HG03097 (cell line): ENCODE data around the gene FARS2.
A peak's percentile ranks its signal among the peaks of the same experiment; 100 is the strongest.
"Not testable (repeated sequence)": the region's sequence is repeated elsewhere in the genome, so short reads cannot be mapped to it uniquely, and the experiment has no call there.

Experiments
- ATAC-seq: cut with Tn5 transposase; IDR thresholded peaks from one replicate; pipeline ENCODE4 v1.9.1; 2021; ENCODE audit not compliant: unreplicated experiment, low FRiP score

The FARS2 gene

GRCh38 chr6:5674141-5674540 lies 412.8 kb downstream of the FARS2 start:
- ATAC-seq, result no peak

DNA sequence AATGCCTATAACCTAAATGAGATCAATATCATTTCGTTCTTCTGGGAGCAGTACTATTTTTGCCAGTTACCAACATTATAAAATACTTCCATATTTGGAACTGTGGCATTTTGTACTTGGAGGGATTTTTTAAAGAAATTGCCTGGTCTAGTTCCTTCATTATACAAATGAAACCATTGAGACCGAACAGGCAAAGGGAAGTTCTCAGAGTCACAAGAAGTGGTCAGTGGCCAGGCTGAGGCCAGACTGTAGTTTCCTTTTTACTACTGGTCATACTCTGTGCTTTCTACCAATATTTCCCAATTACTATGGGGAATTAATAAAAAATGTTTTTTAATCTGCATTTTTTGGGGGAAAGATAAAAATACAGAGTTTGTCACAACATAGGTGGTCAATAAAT lies 413.4 kb downstream of the FARS2 start:
- ATAC-seq, result no peak

GRCh38 chr6:5676701-5677100 lies 415.4 kb downstream of the FARS2 start:
- no peak for ATAC-seq

GRCh38 chr6:5677219-5678000 lies 416.1 kb downstream of the FARS2 start:
- no peak for ATAC-seq

DNA sequence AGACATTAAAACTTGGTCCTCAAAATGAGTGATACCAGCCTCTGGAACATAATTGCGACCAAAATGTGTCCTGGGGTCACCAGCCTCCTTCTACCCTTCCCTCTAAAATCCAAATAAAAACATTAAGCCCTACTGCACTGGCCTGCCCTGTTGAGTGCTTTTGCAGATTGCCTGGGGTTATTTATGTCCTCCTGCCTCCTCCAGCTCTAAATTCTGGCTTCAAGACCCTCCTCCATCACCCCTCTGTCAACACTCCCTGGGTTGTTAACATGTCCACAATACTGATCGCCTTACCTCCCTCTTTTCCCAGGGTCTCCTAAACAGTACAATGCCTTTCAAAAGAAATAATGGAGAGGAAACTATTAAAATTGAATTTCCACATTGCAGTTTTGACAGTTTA lies 418.0 kb downstream of the FARS2 start:
- no peak for ATAC-seq

GRCh38 chr6:5679691-5680090 lies 418.4 kb downstream of the FARS2 start:
- peak; percentile 14 for ATAC-seq

GRCh38 chr6:5680095-5680494 lies 418.8 kb downstream of the FARS2 start:
- ATAC-seq, result peak; percentile 69

DNA sequence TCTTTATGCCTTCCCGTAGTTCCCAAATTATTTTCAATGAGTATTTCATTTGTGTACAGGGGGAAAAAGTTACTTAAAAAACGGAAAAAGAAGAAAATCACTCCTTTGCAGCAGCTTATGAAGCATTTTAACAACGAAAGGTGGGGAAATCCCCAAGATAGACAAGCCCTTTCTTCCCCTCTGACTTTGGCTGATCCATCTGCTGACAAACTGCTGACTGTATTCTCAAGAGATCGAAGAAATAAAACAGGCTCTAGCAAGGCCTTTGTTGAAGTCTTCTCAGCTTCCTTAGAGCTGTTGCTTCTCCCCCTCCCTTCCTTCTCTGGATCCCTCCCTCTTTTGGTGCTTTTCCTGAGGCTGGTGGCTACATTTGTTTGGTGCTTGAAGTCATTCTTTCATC lies 420.2 kb downstream of the FARS2 start:
- ATAC-seq, result no peak

GRCh38 chr6:5682530-5682929 lies 421.2 kb downstream of the FARS2 start:
- no peak for ATAC-seq

DNA sequence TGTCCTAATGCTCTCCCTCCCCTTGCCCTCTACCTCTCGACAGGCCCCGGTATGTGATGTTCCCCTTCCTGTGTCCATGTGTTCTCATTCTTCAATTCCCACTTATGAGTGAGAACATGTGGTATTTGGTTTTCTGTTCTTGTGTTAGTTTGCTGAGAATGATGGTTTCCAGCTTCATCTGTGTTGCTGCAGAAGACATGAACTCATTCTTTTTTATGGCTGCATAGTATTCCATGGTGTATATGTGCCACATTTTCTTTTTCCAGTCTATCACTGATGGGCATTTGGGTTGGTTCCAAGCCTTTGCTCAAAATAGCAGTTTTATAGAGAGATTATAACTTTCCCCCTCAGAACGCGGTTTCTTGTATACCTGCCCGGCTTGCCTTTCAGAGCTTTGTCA lies 422.4 kb downstream of the FARS2 start:
- not testable (repeated sequence) for ATAC-seq

DNA sequence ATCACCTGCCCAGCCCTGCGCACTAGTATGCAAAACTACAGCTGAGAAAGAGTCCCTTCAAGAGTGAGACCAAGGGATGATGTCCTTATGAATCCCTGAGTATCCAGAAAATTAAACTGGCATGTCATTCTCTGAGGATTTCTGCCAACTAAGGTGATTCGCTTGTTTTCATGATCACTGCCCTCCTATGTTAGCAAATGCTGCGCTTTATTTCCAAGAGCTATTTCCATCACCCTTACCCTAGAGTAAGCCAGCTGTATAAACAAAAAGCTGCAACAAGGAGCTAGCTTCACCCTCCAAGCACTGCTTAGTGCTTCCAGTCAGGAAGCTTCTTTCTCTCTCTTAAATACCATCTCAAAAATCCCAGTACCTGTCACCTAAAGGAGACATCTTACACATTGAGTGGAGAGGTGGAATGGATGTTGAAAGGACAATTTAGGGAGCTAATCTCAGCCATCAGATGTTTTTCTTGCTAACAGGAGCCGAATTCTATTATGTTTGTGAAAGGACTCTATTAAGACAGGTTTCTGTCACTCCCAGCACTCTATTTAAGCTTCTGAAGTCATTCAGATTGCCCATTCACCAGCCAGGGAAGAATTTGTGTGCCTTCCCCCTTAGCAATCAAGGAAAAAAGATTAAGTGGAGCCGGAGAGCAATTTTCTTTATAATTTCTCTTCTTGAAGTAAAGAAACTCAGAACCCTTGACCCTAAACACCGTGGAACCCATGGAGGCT lies 423.2 kb downstream of the FARS2 start:
- no peak for ATAC-seq

DNA sequence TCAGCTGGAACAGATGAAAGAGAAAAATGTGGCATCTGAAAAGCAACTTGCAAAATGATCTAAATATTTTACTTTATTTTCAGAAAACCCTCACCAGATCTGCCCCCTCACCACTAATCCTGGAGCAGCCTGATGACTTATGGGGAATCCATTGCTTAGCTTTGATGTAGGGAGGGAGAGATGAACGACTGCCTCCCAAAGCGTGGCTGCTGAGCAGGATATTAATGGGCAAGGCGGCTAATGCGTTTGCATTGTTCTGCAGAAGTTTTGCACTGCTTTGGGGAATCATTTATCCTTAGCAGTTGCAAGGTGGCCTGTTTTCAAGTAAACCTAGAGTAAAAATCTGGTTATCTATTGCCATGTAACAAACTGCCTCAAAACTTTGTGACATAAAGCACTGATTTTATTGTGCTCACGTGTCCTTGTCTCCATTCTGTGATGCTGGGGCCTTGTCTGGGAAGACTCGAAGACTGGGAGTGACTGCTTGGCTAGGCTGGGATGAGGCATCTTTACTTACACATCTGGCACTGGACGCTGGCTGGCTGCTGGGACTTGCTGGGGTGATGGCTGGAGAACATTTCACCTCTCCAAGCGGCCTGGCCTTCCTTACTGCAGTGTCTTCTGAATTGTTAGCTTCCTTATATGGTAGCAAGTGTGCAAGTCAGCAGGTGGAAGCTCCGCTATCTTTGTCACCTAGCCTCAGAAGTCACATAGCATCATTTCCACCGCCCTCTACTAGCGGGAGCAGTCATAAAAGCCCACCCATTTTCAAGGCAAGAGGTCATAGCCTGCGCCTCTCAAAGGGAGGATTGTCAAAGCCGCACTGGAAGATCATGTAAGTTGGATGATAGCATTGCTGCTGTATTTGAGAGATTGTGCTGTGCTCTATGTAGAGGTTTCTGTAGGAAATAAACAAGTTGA lies 432.2 kb downstream of the FARS2 start:
- no peak for ATAC-seq

GRCh38 chr6:5695260-5696245 lies 434.2 kb downstream of the FARS2 start:
- ATAC-seq, result no peak

GRCh38 chr6:5697508-5697907 lies 436.2 kb downstream of the FARS2 start:
- ATAC-seq, result no peak

DNA sequence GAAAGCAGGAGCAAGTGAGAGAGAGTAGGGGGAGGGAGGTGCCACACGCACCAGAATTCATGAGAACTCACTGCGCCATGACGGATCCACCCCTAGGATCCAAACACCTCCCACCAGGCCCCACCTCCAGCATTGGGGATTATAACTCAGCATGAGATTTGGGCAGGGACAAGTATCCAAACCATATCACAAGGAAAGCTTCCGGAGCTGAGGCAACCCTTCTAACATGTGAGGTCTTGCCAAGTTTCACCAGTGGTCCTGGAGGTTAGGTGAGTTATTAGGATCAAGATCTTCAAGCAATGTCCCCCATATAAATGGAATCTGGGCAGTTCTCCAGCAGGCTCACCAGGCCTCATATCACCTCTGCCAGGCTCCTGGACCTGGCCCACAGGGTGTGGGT lies 437.0 kb downstream of the FARS2 start:
- ATAC-seq, result no peak

- not testable (repeated sequence) for ATAC-seq
These were observed 437.8 kb downstream of the FARS2 start for GRCh38 chr6:5699064-5699463.

- no peak for ATAC-seq
These were observed 439.9 kb downstream of the FARS2 start for GRCh38 chr6:5701174-5701573.

GRCh38 chr6:5704708-5705107 lies 443.4 kb downstream of the FARS2 start:
- no peak for ATAC-seq

DNA sequence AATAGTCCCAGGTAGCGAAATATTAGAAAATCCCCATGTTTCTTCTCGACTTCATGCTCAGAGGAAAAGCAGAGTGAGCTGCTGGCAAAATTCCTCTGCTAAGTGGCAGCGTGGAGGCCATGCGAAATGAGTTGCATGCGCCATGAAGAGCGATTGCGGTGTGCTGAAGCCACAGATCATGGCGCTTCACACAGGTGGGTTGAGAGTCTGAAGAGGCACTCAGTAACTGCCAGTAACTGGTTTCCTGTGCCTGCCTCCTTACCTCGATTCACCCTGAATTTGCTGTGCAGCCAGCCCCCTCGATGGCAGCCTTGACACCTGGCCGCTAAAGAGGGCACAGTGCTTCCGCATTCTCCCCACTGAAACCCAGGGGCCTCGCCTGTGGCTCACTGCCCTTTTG lies 443.9 kb downstream of the FARS2 start:
- ATAC-seq, result no peak
